ENCODE results near the gene CDC6.
"Not testable (repeated sequence)": the region's sequence is repeated elsewhere in the genome, so short reads cannot be mapped to it uniquely, and the experiment has no call there.

Gene CDC6

GRCh38 chr17:40303708-40304551 lies 16.3 kb downstream of the CDC6 start:
- DNase-seq (ENCODE audit: low read depth in 2 of 2) = peak; percentile 77 to 80
- TF ChIP-seq CTCF (IDR thresholded peaks at IDR 0.05; ENCODE audit: low read depth, low read length) = no peak
- no peak overlapping the region for H3K4me3 ChIP-seq (replicated peaks in 1 of 2; ENCODE audit: low read depth in 2 of 2, low read length in 2 of 2)

- not testable (repeated sequence) for H3K4me3 ChIP-seq (replicated peaks in 1 of 2; ENCODE audit: low read depth in 2 of 2, low read length in 2 of 2)
- peak; percentile 74 to 76 for DNase-seq (ENCODE audit: low read depth in 2 of 2)
Measured at GRCh38 chr17:40304552-40304863, 16.8 kb downstream of the CDC6 start.

- not testable (repeated sequence) for DNase-seq (ENCODE audit: low read depth in 2 of 2); H3K4me3 ChIP-seq (replicated peaks in 1 of 2; ENCODE audit: low read depth in 2 of 2, low read length in 2 of 2)
Measured at GRCh38 chr17:40304866-40305265, 17.2 kb downstream of the CDC6 start.

- H3K4me3 ChIP-seq (replicated peaks in 1 of 2; ENCODE audit: low read depth in 2 of 2, low read length in 2 of 2) = no peak overlapping the region
- no peak for DNase-seq (ENCODE audit: low read depth in 2 of 2)
- TF ChIP-seq CTCF (IDR thresholded peaks at IDR 0.05; ENCODE audit: low read depth, low read length) = no peak
Measured at GRCh38 chr17:40306395-40306794, 18.7 kb downstream of the CDC6 start.

- no peak for TF ChIP-seq CTCF (IDR thresholded peaks at IDR 0.05; ENCODE audit: low read depth, low read length)
- H3K4me3 ChIP-seq (replicated peaks in 1 of 2; ENCODE audit: low read depth in 2 of 2, low read length in 2 of 2) = no peak overlapping the region
- DNase-seq (ENCODE audit: low read depth in 2 of 2) = peak in 1 of 2 donors; percentile 78
Measured at GRCh38 chr17:40307001-40307730, 19.5 kb downstream of the CDC6 start.

GRCh38 chr17:40307740-40308239 lies 20.1 kb downstream of the CDC6 start:
- no peak overlapping the region for H3K4me3 ChIP-seq (replicated peaks in 1 of 2; ENCODE audit: low read depth in 2 of 2, low read length in 2 of 2)
- TF ChIP-seq CTCF (IDR thresholded peaks at IDR 0.05; ENCODE audit: low read depth, low read length) = no peak
- DNase-seq (ENCODE audit: low read depth in 2 of 2) = no peak

- no peak for DNase-seq (ENCODE audit: low read depth in 2 of 2)
- TF ChIP-seq CTCF (IDR thresholded peaks at IDR 0.05; ENCODE audit: low read depth, low read length) = no peak
- peak within 1 kb of the TSS; percentile 41 to 43 for H3K4me3 ChIP-seq (replicated peaks in 1 of 2; ENCODE audit: low read depth in 2 of 2, low read length in 2 of 2)
Measured at GRCh38 chr17:40309031-40309948, 21.6 kb downstream of the CDC6 start, which contains the start of gene RARA. RARA (plus strand) TSS chr17:40309180; CDS start chr17:40331219, 22,039 bp downstream.

All from cardiac fibroblast (primary cell).